SK-N-SH treated with all-trans-retinoic acid at 6 μM for 48 hours (cell line): ENCODE measurements around the gene PLCB1.

Experiments used
- ATAC-seq: fragments of 200-7000 bp; cut with Tn5 transposase; 3 replicates; pipeline ENCODE4 v1.9.1; 2020; ENCODE audit warnings: mild to moderate bottlenecking, moderate library complexity
- ARNTL ChIP-seq: fragments of 450-650 bp; formaldehyde crosslinking; IDR thresholded peaks from 2 replicates; pipeline ENCODE4 v1.5.0; 2020; ENCODE audit warnings: low read depth, mild to moderate bottlenecking, moderate library complexity, borderline replicate concordance
- BACH2 ChIP-seq: fragments of 250-450 bp; sonication (Bioruptor Pico); IDR thresholded peaks from 2 replicates; pipeline ENCODE4 v1.9.0; 2021; ENCODE audit warnings: mild to moderate bottlenecking, borderline replicate concordance
- GLIS3 ChIP-seq: fragments of 250-450 bp; sonication (Bioruptor Pico); IDR thresholded peaks from 2 replicates; pipeline ENCODE4 v1.5.0; 2020; ENCODE audit warnings: mild to moderate bottlenecking, moderate library complexity
- ISL1 ChIP-seq: fragments of 250-450 bp; sonication (Bioruptor Pico); IDR thresholded peaks from 2 replicates; pipeline ENCODE4 v2.1.2; 2022; ENCODE audit warnings: mild to moderate bottlenecking, moderate library complexity
- PPARA ChIP-seq: fragments of 250-450 bp; sonication (Bioruptor Pico); IDR thresholded peaks from 2 replicates; pipeline ENCODE4 v1.5.0; 2020; ENCODE audit warnings: mild to moderate bottlenecking, borderline replicate concordance
- RARB ChIP-seq: fragments of 250-450 bp; sonication (Bioruptor Pico); IDR thresholded peaks from 2 replicates; pipeline ENCODE4 v1.8.0; 2021; ENCODE audit warnings: mild to moderate bottlenecking, moderate library complexity
- SNAI2 ChIP-seq: fragments of 250-450 bp; sonication (Bioruptor Pico); IDR thresholded peaks from 2 replicates; pipeline ENCODE4 v1.5.0; 2020; ENCODE audit warnings: mild to moderate bottlenecking, moderate library complexity
- TOX ChIP-seq: fragments of 250-450 bp; sonication (Bioruptor Pico); IDR thresholded peaks from 2 replicates; pipeline ENCODE4 v1.8.0; 2021; ENCODE audit warnings: mild to moderate bottlenecking, moderate library complexity, borderline replicate concordance
- ZC3H10 ChIP-seq: fragments of 250-450 bp; sonication (Bioruptor Pico); IDR thresholded peaks from 2 replicates; pipeline ENCODE4 v1.5.1; 2021; ENCODE audit warnings: mild to moderate bottlenecking, moderate library complexity
- ZFP3 ChIP-seq: fragments of 250-450 bp; sonication (Bioruptor Pico); IDR thresholded peaks from 2 replicates; pipeline ENCODE4 v1.5.0; 2020; ENCODE audit warnings: mild to moderate bottlenecking, moderate library complexity
- ZNF565 ChIP-seq: fragments of 450-650 bp; formaldehyde crosslinking; conservative IDR thresholded peaks from 2 replicates; pipeline ENCODE4 v1.5.0; 2020; ENCODE audit warnings: low read depth, mild to moderate bottlenecking, moderate library complexity
- ZNF70 ChIP-seq: fragments of 450-650 bp; formaldehyde crosslinking; IDR thresholded peaks from 2 replicates; pipeline ENCODE4 v1.5.0; 2020; ENCODE audit warnings: mild to moderate bottlenecking, moderate library complexity
- TF ChIP-seq, protein P1 (sequence below): fragments of 250-450 bp; sonication (Bioruptor Pico); IDR thresholded peaks from 2 replicates; pipeline ENCODE4 v1.5.0; 2020; ENCODE audit warnings: mild to moderate bottlenecking, moderate library complexity
- TF ChIP-seq, protein P2 (sequence below): fragments of 250-450 bp; sonication (Bioruptor Pico); IDR thresholded peaks from 2 replicates; pipeline ENCODE4 v1.8.0; 2020; ENCODE audit warnings: mild to moderate bottlenecking, moderate library complexity, borderline replicate concordance
- TF ChIP-seq, protein P3 (sequence below): fragments of 250-450 bp; sonication (Bioruptor Pico); IDR thresholded peaks from 2 replicates; pipeline ENCODE4 v1.5.1; 2021; ENCODE audit warnings: mild to moderate bottlenecking, moderate library complexity

Gene PLCB1

DNA sequence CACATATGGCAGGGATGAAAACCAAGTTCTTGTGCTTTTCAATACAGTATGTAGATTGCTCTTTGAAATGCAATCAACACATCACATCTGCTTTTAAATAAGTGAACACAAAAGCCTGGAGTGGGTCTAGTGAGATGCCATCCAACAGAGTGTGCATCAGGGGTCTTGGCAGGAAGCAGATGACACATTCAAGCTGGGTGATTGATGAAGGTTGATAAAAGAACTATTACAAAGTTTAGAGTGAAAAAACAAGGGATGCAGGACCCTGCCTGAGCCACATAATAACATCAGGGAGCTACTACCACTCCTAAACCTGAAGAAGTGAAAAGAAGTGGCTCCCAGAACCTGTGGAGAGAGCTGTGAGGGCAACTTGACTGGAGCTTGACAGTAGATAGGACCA is 16.6 kb upstream of the PLCB1 start (continued):
- no peak for TF ChIP-seq GLIS3 (CRISPR knock-in tag)
- no peak for TF ChIP-seq BACH2 (CRISPR knock-in tag)
- TF ChIP-seq ARNTL = no peak
- TF ChIP-seq ISL1 = no peak
- TF ChIP-seq ZFP3 (CRISPR knock-in tag) = no peak
- no peak for TF ChIP-seq ZC3H10 (CRISPR knock-in tag)
- TF ChIP-seq, all 23 proteins: peak for 0

DNA sequence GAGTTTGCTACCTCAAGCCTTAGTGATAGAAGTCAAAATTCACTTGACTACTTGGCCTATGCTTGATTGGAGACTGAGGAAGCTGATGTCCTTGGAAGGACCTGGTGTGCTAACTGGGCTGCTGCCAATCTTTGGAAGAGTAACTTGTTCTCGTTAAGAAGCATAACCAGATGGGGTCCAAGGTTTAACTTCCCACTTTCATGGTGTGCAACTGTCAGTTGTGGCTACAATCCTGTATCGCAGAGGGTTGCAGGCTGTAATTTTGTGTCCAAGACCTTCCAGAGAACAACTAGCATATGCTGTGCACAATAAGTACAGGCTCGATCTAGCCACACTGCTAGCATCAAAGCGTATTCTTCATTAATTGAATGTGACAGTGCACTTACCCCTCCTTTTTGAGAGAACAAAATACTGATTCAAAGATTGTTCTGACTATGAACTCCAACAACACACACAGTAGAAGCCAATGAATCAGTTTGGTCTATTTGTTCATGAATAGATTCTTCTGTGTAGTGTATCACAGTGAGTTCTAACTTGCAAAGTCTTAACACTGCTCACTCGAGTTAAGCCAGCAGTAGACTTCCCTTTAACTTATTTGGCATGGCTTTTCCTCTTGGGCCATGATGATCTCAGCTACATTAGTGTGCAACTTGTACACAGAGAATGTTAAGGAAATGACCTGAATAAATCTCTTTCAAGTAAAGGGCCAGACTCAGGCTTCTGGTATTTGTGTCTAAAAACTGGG is 15.8 kb upstream of the PLCB1 start:
- TF ChIP-seq ZFP3 (CRISPR knock-in tag) (no peak), ISL1 (peak; percentile 31; the same call in 1 of the 2 replicates)
- TF ChIP-seq, all 23 proteins: peak for 1
- peak; percentile 80 for ATAC-seq

DNA sequence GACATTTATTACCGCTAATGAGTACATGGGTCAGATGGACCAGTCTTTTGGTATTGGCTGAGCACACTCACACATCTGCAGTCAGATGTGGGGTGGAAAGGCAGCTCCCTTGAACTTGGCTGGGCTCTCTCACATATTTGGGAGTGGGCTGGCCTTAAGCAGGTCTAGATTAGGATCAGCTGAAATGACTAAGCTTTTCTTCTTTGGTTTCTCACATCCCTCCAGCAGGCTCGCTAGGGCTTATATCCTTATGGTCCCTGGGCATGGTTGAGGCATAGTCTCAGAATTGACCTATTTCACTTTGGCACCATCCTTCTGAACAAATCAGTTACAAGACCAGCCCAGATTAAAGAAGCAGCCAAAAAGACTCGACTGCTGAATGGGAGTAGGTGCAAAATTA is 14.4 kb upstream of the PLCB1 start:
- no peak; the same call in 2 of the 3 replicates for ATAC-seq
- TF ChIP-seq, protein P1, sequence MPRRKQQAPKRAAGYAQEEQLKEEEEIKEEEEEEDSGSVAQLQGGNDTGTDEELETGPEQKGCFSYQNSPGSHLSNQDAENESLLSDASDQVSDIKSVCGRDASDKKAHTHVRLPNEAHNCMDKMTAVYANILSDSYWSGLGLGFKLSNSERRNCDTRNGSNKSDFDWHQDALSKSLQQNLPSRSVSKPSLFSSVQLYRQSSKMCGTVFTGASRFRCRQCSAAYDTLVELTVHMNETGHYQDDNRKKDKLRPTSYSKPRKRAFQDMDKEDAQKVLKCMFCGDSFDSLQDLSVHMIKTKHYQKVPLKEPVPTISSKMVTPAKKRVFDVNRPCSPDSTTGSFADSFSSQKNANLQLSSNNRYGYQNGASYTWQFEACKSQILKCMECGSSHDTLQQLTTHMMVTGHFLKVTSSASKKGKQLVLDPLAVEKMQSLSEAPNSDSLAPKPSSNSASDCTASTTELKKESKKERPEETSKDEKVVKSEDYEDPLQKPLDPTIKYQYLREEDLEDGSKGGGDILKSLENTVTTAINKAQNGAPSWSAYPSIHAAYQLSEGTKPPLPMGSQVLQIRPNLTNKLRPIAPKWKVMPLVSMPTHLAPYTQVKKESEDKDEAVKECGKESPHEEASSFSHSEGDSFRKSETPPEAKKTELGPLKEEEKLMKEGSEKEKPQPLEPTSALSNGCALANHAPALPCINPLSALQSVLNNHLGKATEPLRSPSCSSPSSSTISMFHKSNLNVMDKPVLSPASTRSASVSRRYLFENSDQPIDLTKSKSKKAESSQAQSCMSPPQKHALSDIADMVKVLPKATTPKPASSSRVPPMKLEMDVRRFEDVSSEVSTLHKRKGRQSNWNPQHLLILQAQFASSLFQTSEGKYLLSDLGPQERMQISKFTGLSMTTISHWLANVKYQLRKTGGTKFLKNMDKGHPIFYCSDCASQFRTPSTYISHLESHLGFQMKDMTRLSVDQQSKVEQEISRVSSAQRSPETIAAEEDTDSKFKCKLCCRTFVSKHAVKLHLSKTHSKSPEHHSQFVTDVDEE (CRISPR knock-in tag) = no peak
- TF ChIP-seq ZNF70 (CRISPR knock-in tag) = 0 out of 2 replicates have a peak, but pooled peaks have one; percentile 15
- TF ChIP-seq, all 23 proteins: peak for 1

DNA sequence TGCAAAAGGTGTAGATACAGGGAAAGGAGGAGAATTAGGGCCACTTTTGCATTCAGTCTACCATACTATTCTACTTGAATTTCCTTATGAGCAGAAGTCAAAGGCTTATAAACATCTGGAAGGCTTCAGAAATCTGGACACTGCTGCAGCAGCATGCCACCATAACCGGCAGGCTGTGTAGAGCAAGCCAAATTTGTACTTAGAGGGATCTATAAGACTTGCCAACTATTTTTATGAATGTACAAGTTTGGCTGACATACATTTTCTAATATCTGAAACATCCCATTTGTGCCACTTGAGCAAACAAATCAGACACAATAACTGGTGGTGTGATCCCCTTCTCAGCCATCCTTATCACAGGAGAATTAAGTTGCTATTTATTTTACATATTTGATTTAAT is 14.0 kb upstream of the PLCB1 start:
- TF ChIP-seq SNAI2 (CRISPR knock-in tag) = no peak
- TF ChIP-seq ISL1 = peak; percentile 78
- ATAC-seq = peak; percentile 60

DNA sequence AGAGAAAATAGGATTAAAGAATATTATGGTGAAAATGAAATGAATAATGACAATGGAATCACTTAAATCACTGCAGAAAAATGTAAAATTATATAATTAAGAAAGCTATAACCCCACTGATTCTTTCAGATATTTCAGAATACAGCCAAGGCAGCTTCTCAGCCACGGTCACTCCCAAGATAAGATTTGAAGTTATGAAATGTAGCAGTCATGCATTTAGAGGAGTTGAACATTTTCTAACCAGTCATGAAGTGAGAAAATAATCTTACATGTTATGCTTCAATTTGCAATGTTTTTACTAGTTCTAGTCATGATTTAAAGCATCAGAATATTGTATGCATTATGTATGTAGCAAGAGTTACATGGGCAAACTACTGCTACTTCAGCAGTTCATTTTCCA is 13.3 kb upstream of the PLCB1 start:
- TF ChIP-seq ZNF565 (no peak), ISL1 (peak; percentile 44), ARNTL (no peak)
- ATAC-seq = no peak; the same call in 2 of the 3 replicates

DNA sequence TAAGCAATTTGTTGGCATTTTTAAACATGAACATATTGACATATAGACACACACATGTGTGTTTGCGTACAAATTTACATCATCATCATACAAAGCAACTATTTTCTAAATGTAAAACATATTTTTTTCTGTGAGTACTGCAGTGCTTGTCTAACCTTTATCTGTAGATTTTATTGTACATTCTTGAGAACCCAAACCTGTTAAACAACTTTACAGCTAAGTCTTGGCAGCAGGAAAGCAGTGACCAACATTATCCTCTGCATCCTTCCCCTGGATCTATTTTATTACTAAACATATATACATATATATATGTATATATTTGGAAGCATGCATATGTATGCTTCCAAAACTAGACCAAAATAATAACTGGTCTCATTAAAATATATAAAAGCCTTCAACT is 10.4 kb upstream of the PLCB1 start:
- TF ChIP-seq PPARA (CRISPR knock-in tag) = no peak
- no peak for TF ChIP-seq BACH2 (CRISPR knock-in tag)
- no peak for TF ChIP-seq RARB
- TF ChIP-seq ZNF565 = no peak
- TF ChIP-seq, protein P2, sequence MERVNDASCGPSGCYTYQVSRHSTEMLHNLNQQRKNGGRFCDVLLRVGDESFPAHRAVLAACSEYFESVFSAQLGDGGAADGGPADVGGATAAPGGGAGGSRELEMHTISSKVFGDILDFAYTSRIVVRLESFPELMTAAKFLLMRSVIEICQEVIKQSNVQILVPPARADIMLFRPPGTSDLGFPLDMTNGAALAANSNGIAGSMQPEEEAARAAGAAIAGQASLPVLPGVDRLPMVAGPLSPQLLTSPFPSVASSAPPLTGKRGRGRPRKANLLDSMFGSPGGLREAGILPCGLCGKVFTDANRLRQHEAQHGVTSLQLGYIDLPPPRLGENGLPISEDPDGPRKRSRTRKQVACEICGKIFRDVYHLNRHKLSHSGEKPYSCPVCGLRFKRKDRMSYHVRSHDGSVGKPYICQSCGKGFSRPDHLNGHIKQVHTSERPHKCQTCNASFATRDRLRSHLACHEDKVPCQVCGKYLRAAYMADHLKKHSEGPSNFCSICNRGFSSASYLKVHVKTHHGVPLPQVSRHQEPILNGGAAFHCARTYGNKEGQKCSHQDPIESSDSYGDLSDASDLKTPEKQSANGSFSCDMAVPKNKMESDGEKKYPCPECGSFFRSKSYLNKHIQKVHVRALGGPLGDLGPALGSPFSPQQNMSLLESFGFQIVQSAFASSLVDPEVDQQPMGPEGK (CRISPR knock-in tag) = no peak
- TF ChIP-seq ZNF70 (CRISPR knock-in tag) = no peak
- TF ChIP-seq, protein P3, sequence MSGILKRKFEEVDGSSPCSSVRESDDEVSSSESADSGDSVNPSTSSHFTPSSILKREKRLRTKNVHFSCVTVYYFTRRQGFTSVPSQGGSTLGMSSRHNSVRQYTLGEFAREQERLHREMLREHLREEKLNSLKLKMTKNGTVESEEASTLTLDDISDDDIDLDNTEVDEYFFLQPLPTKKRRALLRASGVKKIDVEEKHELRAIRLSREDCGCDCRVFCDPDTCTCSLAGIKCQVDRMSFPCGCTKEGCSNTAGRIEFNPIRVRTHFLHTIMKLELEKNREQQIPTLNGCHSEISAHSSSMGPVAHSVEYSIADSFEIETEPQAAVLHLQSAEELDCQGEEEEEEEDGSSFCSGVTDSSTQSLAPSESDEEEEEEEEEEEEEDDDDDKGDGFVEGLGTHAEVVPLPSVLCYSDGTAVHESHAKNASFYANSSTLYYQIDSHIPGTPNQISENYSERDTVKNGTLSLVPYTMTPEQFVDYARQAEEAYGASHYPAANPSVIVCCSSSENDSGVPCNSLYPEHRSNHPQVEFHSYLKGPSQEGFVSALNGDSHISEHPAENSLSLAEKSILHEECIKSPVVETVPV (CRISPR knock-in tag) = no peak
- no peak for TF ChIP-seq ZFP3 (CRISPR knock-in tag)
- no peak for TF ChIP-seq ISL1
- ATAC-seq = no peak

DNA sequence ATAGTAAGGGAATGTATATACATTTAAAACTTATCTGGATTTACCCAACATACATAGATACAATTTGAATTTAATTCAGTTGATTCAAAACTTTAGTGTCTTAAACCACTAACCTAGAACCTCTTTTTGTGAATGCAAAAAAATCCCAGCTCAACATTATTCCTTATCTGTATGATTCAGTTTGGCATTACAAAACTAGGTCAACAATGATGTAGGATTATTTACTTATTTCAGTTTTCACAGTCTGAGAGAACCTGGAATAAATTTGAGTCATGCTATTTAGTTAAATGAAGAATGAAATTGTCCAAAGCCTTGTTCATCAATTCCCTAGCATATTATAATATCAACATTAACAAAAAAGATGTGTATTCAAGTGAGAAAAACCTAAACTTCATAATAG is 7.4 kb upstream of the PLCB1 start:
- ATAC-seq = no peak
- TF ChIP-seq GLIS3 (CRISPR knock-in tag) (no peak), ISL1 (no peak)

DNA sequence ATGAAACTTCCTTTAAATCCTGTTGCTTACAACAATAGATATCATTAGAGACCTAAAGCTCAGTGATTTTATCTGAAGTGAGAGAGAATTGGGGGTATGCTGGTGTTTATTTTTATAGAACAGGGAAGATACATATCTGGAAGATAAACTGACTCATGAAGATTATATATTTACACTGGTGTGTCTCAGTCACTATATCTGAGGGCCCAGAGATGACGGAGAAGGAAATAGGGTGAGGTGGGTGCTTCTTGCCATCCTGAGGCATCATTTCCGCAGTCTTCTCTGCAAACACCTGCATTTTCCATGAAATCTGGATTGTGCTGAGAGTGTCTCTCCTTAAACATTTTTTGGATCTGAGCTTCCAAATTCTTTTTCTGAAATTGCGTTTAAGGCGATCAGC is 5.9 kb upstream of the PLCB1 start:
- no peak for ATAC-seq
- no peak for TF ChIP-seq TOX (CRISPR knock-in tag)
- TF ChIP-seq, protein P1 (CRISPR knock-in tag) = no peak
